Sigmoid colon (tissue), 4 donors: Measurements from ENCODE around the gene PTH2R.

ENCODE experiments used
- CTCF ChIP-seq, 4 experiments: fragments of 450-650 bp in 3 of 4; fragments of 200-600 bp in 1 of 4; IDR thresholded peaks; one replicate each; pipeline ENCODE4 v1.5.1; 2016 to 2019; ENCODE audit warnings: antibody characterized with exemption in 4 of 4, mild to moderate bottlenecking in 3 of 4, moderate library complexity in 2 of 4
- EP300 ChIP-seq, 4 donors: sonication (generic); formaldehyde crosslinking; IDR thresholded peaks; one replicate each; pipeline ENCODE4 v1.6.1; 2017; ENCODE audit warnings: antibody characterized with exemption in 4 of 4
- POLR2A ChIP-seq, 2 donors: fragments of 450-650 bp; IDR thresholded peaks; one replicate each; pipeline ENCODE4 v1.6.1; 2016; ENCODE audit warnings: antibody characterized with exemption in 2 of 2, mild to moderate bottlenecking in 2 of 2, moderate library complexity in 2 of 2
- POLR2AphosphoS5 ChIP-seq, 4 donors: sonication (generic); formaldehyde crosslinking; IDR thresholded peaks; one replicate each; pipeline ENCODE4 v1.6.1; 2017; ENCODE audit warnings: antibody characterized with exemption in 4 of 4

- TF ChIP-seq CTCF (IDR thresholded peaks at IDR 0.05) (no peak), POLR2A (IDR thresholded peaks at IDR 0.05) (no peak), EP300 (IDR thresholded peaks at IDR 0.05) (no peak), POLR2AphosphoS5 (IDR thresholded peaks at IDR 0.05) (no peak)
Observed at GRCh38 chr2:208358758-208359631, 47.6 kb upstream of the PTH2R start.
